IPS-NIHi7 (cell line): ENCODE data around the gene DNLZ.

Source experiments
- DNase-seq: peaks from one replicate; pipeline ENCODE4 v3.0.0; 2012; ENCODE audit warnings: mixed read lengths; ENCODE audit errors: extremely low spot score

The DNLZ gene

DNA sequence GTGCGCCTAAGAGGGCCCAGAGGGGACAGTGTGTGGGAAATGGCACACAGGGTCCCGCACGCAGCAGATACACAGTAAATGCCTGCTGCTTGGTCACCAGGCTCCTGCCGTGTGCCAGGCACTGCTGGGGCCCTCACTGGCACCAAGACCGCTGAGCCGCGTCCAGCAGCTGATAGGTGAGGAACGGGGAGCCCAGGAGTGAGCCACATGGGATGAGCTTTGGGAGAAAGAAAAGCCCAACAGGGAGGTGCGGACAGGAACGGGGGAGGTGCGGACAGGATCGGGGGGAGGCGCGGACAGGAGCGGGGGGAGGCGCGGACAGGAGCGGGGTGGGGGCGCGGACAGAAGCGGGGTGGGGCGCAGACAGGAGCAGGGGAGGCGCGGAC lies 19.7 kb downstream of the DNLZ start:
- DNase-seq = no peak

DNA sequence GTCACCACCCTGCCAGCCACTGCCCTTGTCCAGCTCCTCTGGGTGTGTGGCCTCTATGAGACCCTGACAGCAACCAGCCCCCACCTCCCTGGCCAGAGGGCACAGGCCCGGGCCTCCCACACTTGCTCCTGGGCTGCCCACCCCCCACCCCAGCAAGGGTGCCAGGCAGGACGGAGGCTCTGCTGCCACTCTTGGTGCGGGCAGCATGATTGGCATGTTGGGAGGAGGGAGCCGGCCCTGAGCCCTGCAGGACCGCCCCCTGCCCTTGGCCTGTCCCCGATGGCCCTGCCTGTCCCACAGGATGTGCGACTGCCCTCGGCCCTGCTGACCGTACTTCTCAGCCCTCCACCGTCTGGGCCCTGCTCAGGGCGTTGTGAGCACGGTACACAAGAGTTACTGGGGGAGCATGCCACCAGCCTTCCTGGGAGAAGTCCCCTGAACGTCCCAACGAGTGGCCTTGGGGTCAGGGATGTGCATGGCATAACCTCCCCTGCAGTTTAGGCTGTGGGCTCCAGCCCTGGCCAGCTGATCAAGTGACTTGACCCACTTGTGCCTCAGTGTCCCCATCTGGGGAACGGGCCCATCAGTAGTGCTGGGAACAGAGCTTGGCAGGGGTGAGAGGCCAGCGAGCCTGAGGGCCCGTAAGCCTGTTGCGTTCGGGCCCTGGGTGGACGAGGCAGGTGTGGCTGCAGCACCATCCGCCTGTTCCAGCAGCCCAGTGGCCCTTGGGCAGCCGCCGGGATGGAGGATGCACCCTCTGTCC lies 20.2 kb downstream of the DNLZ start:
- DNase-seq = no peak

DNA sequence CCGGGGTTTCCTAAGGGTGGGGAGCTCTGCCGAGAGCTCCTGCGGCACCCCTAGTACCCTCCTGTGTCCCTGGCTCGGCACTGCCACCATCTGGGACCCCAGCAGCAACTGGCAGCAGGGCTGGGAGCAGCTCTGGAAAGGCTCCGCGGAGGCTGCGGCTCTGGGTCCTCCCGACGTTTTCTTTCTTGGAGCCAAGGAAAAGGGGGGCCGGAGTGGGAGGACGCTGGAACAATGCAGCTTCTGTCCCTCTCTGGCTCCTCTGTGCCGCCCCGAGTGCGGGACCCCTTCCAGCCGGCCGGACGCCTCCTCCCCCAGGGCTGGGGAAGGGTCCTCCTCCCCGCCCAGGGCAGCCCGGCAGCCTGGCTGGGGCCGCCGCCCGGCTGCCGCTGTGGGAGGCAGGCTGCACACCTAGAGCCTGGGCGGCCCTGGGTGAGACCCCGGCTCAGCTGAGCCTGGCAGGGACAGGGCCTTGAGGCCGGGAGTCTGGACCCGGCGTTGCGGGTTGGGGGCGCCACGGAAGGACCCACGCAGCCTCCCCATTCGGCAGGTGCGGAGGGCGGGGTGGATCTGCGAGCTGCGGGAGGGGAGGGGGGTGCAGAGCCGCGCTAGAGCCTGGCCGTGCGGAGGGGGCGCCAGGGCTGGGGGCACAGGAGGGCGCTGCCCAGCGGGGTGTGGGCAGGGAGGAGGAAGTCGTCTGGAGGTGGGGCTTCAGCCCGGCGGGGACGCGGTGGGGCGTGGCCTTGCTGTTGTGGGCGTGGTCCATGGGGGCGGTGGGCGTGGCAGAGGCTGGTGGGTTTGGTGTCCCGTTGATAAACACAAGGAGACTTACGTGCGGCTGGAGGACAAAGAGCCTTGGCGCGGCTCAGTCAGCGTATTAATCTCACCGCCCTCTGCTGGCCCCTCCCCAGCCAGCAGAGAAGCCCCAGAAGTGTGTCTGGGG lies 21.1 kb downstream of the DNLZ start:
- DNase-seq = peak; percentile 93

DNA sequence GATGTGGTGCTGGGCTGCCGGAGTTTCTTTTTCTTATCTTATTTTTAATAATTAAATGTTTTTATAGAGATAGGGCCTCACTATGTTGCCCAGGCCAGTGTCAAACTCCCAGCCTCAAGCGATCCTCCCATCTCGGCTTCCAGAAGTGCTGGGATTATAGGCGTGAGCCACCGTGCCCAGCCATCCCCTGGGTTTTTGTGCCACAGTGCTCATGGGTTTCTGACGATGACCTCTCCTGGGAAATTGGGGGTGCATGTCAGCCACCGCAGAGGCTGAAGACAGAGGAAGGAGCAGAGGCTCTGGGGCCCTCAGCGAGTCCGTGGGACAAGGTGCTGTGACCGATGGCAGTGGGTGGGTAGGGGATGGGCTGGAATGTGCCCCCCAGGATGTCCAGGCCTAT lies 21.8 kb downstream of the DNLZ start:
- DNase-seq = no peak

DNA sequence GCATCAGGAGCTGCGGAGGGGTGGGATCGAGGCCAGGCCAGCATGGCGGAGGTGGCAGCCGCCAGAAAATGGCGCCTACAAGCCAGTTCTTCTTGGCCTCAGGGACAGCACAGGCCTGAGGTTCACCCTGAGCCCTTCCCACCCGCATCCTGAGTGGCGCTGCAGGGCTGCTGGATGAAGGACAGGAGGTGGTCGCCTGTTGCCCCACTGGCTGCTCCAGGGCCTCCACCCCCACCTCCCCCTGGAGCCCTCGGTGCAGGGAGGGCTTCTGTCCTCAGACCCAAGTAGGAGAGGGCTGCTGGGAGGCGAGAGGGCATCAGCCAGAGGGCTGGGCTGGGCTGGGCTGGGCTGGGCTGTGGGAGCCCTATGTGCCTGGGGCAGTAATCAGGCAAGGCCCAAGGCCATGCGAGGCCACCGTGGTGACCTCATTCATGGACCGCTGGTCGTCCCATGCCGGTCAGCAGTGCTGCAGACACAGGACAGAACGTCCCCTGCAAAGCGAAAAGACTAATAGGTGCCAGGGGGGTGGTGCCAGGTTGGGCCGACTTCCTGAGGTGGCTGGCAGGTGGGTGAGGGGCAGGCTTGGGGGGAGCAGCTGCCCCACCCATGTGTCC lies 22.4 kb downstream of the DNLZ start:
- no peak for DNase-seq

DNA sequence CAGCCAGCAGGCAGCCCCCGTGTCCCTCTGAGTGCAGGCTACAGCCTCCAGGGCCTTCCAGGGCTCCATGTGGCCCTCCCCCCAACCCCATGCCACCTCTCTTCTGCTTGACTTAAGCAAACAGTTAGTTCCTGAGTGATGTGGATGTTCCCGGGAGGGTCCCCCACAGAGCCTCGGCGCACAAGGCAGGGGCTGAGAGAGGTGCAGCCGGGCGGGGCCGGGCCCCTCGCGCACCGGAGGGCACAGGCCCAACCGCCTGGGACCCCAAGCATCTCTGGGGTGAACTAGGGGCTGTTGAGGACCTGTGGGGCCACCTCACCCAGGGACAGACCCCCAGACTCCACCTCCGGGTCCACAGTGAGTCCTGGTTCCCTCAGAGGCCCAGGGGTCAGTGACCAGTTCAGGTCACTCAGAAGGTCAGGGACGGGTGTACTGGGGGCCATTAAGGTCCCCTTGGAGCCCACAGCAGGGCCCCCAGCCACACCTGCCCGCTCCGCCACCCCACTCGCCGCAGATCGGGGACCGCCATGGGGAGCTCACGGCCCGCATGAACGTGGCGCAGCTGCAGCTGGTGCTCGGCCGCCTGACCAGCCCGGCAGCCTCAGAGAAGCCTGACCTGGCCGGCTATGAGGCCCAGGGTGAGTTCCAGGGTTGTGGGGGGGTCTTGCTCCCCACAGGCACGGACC lies 23.0 kb downstream of the DNLZ start:
- DNase-seq = no peak

DNA sequence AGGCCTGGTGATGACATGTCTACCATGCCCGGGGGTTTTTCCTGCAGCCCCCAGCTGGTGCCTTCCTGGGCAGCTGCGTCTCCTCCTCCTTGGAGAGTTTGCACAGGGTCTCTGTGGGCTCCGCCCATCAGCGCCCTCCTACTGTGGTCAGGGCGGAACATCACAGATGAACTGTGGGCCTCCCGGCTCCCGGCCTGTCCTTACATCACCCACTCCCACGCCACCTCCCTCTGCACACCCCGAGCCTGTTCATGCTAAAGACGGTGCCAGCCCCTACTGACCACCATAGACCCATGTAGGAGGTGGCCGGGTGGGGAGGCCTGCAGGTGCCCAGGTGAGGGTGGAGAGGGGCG lies 23.6 kb downstream of the DNLZ start:
- DNase-seq = no peak

DNA sequence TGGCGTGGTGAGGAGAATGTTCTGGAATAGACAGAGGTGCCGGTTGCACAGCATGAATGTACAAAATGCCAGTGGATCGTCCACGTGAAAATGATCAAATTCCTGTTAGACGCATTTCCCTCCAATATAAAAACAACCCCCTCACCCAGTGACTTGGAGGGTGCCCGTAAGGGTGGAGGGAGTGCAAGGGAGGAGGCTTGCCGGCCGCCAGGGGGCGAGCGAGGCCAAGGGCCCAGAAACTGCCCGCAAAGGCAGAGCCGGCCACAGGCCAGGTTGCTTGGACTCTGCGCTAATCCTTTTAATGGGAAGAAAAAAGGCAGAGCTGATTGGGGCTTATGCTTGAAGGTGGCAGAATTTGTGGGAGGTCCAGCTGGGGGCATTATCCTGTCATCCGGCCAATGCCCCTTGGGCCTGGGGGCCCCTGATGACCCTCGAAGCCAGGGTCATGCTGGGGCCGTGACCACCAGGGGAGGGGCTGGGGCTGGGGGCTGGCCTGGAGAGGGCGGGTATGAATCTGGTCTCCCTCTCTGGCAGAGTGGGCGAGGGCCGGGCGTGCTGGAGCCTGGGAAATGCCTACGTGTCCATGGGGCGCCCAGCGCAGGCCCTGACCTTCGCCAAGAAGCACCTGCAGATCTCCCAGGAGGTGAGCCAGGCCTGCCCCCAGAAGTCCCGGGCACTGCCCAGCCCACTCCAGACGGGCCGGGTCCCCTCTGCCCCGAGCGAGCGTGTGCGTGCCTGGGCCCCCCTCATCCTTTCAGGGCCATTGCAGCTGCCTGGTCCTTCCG lies 24.2 kb downstream of the DNLZ start:
- DNase-seq = peak; percentile 89

DNA sequence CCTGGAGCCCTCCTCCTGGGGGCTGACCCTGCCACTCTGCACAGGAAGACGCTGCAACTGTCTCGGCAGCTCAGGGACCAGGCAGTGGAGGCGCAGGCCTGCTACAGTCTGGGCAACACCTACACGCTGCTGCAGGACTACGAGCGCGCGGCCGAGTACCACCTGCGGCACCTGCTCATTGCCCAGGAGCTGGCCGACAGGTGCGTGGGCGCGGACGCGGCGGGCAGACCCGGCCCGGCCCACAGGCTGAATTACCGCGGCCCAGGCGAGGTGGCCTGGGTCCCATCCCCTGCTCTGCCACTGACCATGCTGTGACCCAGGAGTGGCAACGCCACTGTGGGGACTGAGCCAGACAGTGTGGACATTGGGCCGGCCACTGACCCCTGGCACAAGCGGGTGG lies 25.0 kb downstream of the DNLZ start:
- DNase-seq = no peak

DNA sequence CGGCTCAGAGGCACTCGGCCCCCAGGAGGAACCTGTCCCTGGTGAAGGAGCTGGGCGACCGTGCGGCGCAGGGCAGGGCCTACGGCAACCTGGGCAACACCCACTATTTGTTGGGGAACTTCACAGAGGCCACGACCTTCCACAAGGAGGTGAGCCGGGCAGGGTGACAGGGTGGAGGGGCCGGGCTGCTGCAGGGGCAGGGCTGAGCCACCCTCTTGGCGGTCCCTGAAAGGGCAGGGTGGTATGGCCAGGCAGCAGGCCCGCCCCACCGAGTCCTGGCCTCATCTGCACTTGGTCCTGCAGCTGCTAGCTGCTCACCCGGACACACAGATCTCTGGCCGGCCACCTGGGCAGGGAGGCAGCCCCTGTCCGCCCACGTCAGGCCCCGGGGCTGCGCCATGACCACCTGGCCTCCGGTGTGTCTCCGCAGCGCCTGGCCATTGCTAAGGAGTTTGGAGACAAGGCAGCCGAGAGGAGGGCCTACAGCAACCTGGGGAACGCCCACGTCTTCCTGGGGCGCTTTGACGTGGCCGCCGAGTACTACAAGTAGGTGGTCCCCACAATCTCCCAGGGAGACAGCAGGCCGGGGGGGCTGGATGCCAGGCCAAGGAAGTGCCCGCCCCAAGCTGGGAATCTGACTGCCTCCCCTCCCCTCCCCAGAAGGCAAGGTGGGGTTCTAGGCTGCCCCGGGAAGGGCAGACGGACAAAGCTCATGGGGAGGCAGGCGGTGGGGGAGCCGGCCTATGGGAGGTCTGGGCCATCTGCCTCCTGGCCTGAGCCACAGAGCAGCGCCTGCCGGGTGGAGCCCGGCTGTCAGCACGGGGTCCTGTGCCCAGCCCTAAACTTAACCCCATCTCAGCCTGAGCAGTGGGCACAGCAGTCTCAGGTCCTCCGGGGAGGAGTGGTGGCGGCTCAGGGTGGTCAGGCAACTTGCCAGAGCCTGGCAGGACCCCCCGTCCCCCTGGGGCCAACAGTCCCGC lies 25.8 kb downstream of the DNLZ start:
- DNase-seq = no peak

DNA sequence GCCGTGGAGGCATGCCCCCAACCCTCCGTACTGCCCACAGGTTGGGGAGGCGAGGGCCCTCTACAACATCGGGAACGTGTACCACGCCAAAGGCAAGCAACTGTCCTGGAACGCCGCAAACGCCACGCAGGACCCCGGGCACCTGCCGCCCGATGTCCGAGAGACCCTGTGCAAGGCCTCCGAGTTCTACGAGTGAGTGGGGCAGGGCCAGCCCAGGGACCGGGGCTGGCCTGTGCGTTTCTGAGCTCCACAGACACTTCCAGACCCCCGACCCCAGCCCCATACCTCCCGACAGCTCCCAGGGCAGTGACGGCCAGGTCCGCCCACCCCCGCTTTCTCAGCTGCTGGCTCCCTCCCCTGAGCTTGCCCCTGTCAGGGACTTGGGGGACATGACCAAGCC lies 26.7 kb downstream of the DNLZ start:
- DNase-seq = no peak

DNA sequence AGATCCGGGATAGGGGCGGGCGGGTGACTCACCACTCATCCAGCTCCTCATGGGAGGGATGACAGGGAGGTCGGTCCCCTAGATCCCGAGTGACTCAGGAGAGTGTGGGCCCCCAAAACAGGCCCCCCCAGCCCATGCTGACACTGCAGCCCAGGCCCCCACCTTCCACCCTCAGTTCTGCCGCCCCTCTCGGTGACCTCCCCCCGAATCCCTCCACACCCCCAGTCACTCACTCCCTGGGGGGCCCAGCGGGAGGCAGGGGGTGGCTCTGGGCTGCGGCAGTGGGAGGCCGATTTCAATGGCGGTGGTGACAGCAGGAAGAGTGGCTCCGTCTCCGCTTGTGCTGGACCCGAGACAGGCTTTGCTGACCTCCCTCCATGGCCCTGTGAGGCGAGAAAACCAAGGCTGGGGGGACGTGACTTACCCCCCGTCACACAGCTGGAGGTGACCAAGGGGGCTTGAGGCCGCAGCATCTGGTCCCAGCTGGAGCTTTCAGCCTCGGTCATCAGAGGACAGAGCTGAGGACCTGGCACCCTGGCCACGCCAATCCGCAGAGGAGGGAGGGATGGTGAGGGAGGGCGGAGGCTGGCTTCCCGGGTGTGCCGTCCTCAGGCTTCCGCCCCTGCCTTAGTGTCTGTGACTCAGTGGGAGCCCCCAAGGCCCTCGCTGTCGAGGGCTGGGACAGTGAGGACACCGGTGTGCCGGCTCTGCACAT lies 27.2 kb downstream of the DNLZ start:
- no peak for DNase-seq

DNA sequence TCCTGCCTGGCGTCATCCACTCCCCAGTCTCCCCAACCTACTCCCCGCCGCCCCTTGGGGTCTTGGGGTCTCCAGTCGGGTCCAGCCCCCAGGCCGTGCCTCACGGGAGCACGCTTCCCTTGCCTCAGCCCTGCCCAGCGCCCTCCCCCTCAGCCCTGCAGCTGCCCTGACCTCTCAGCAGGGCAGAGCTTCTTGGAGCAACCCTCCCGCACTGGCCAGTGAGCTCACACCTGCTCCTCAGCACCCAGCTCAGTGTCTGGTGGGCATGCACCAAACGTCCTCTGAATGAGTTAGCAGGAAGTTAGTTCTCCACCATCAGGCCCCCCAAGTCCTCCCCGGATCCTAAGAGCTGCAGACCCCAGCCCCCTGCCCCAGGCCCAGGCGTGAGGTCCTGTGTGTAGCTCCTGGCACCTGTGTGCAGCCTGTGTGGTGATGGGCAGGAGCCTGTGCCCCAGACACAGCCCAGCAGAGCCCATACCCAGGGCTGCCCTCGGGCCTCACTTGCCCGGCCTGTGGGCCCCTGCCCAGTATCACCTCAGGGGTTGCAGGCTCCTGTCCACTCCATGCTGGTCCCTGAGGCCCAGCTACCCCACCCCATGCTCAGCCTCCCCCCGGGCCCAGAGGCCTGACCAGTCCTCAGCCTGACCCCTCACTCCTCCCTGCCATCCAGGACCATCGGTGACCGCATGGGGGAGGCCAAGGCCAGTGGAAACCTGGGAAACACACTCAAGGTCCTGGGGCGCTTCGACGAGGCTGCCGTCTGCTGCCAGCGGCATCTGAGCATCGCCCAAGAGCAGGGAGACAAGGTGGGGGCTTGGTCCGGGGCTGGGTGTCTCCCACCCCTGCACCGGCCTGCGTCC lies 28.0 kb downstream of the DNLZ start:
- DNase-seq = no peak

DNA sequence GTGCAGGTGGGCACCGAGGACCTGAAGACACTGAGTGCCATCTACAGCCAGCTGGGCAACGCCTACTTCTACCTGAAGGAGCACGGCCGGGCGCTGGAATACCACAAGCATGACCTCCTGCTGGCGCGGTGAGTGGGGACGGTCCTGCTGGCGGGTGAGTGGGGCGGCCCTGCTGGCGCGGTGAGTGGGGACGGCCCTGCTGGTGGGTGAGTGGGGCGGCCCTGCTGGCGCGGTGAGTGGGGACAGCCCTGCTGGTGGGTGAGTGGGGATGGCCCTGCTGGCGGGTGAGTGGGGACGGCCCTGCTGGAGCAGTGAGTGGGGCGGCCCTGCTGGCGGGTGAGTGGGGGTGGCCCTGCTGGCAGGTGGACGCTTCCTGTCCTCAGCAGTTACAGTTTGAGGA lies 29.0 kb downstream of the DNLZ start:
- no peak for DNase-seq

DNA sequence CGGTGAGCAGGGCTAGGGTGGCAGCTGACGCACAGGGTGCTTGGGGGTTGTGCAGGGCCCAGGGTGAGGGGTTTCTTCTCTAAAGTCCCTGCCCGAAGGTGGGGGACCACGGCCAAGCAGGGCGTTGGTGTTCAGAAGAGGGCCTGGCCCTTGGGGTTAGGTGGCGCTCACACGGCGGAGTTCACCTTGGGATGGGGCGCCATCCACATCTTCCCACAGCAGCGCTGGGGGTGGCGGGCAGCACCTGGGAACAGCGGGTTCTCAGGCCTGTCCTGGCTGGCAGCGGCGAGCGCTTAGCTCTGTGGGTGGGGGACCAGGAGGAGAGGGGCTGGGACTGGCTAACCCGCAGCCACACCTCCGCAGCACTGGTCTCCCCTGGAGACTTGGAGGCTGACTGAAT lies 30.1 kb downstream of the DNLZ start:
- no peak for DNase-seq

DNA sequence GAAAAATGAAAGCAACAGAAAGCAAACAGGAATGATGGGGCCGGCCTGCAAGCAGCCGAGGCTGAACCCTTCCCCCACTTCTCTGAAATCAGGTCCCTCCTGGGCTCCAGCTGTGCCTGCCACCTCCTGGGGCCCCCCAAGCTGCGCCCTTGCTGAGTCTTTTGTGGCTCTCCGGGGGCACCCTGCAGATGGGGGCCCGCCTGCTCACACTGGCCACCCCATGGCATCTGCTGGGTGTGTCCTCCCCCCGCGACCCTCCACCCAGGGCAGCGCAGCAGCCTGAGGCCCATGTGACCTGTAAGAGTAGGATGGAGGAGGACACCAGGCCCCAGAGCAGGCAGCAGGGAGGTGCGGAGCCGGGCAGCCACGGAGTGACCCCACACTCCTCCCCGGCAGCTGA lies 30.5 kb downstream of the DNLZ start:
- no peak for DNase-seq

DNA sequence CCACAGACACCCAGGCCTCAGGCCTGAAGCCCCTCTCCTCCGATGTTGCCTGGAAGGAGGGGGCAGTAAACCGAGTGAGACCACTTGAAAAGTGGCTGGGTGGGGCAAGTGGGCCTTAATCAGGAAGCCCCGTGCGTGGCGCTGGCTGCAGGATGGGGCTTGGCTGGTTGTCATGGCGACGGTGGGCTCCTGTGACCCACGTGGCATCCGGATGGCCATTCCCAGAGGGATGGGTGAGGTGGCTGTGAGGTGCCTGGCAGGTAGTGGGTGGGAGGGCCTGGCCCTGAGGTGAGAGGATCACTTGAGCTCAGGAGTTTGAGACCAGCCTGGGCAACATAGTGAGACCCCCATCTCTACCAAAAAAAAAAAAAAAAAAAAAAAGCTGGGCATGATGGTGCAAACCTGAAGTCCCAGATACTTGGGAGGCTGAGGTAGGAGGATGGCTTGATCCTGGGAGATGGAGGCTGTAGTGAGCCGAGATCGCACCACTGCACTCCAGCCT lies 31.0 kb downstream of the DNLZ start:
- DNase-seq = no peak
